Measurements from ENCODE around the gene CDK14. TPM values are rescaled to one million over a fixed set of nuclear protein-coding genes. Genes with fewer than 3 reads are reported as not detected.

The CDK14 gene
- total RNA-seq, 2 experiments from 2014 or later: 0.05 to 0.27 TPM

DNA sequence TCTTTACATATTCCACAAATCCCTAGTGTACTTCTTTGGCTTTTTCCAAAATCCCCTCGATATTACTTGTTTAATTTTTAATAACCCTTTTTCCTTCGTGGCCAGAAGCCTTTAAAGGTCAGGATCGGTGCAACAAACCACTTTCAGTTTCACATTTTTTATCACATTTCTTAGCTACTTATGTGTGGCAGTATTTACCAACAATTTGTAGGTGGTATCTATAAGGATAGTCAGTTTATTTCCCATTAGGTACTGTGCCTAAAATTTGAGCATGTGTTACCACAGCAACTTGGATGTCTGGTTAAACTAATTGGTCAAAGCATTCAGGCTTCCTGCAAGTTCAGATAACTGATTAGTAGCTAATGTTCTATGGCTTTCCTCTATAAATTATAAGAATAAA lies 104.9 kb downstream of the CDK14 start:
- ChIA-PET CTCF (interaction anchor here (1.4 kb wide), 1 partner anchor 8 kb away, joined by 3 read pairs; no protein-coding TSS in a partner anchor), POLR2A (no interaction called here)
- Mint-ChIP-seq H3K9me3 (no peaks in the 10 kb centered on the region), H3K4me1 (ENCODE audit: low read depth) (peaks cover 2% of the 10 kb centered on the region), H3K27me3 (peaks cover 5% of the 10 kb centered on the region), H3K4me3 (no peak overlapping the region), H3K36me3 (ENCODE audit: low read depth) (no peaks in the 10 kb centered on the region), H3K27ac (no peak overlapping the region)
- intact Hi-C loops (cut with micrococcal nuclease): no loop called here
- DNase-seq: no peak
- no peak for ATAC-seq
- TF ChIP-seq, protein P1, sequence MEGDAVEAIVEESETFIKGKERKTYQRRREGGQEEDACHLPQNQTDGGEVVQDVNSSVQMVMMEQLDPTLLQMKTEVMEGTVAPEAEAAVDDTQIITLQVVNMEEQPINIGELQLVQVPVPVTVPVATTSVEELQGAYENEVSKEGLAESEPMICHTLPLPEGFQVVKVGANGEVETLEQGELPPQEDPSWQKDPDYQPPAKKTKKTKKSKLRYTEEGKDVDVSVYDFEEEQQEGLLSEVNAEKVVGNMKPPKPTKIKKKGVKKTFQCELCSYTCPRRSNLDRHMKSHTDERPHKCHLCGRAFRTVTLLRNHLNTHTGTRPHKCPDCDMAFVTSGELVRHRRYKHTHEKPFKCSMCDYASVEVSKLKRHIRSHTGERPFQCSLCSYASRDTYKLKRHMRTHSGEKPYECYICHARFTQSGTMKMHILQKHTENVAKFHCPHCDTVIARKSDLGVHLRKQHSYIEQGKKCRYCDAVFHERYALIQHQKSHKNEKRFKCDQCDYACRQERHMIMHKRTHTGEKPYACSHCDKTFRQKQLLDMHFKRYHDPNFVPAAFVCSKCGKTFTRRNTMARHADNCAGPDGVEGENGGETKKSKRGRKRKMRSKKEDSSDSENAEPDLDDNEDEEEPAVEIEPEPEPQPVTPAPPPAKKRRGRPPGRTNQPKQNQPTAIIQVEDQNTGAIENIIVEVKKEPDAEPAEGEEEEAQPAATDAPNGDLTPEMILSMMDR (IDR thresholded peaks at IDR 0.05): no peak

DNA sequence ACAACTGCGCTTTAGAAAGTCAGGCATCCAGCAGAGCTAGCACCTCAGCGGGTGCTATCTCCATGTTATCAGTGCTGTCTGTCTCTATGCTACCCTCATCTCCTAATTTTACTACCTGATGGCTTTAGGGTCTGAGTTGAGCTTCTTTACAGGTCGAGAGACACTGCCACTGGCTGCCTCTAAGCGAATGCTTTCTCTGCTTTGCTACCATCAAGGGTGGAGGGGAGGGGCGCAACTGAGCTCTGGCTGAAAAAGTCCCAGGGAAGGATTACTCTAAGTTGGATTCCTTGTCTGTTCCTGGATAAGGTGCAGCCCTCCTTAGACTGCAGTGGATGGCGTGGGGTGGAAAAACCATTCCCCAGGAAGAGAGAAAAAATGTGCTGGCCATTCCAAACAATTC lies 105.7 kb downstream of the CDK14 start:
- H3K4me1 Mint-ChIP-seq (ENCODE audit: low read depth): peaks cover 2% of the 10 kb centered on the region
- TF ChIP-seq, protein P1 (IDR thresholded peaks at IDR 0.05): no peak
- no peak for DNase-seq
- intact Hi-C loops (cut with micrococcal nuclease): no loop called here
- no peak overlapping the region for H3K4me3 Mint-ChIP-seq
- peaks cover 5% of the 10 kb centered on the region for H3K27me3 Mint-ChIP-seq
- no peaks in the 10 kb centered on the region for H3K36me3 Mint-ChIP-seq (ENCODE audit: low read depth)
- no peak overlapping the region for H3K27ac Mint-ChIP-seq
- CTCF ChIA-PET: interaction anchor here (1.4 kb wide), 1 partner anchor 9 kb away, joined by 3 read pairs; no protein-coding TSS in a partner anchor
- POLR2A ChIA-PET: no interaction called here
- H3K9me3 Mint-ChIP-seq: no peaks in the 10 kb centered on the region
- no peak for ATAC-seq

DNA sequence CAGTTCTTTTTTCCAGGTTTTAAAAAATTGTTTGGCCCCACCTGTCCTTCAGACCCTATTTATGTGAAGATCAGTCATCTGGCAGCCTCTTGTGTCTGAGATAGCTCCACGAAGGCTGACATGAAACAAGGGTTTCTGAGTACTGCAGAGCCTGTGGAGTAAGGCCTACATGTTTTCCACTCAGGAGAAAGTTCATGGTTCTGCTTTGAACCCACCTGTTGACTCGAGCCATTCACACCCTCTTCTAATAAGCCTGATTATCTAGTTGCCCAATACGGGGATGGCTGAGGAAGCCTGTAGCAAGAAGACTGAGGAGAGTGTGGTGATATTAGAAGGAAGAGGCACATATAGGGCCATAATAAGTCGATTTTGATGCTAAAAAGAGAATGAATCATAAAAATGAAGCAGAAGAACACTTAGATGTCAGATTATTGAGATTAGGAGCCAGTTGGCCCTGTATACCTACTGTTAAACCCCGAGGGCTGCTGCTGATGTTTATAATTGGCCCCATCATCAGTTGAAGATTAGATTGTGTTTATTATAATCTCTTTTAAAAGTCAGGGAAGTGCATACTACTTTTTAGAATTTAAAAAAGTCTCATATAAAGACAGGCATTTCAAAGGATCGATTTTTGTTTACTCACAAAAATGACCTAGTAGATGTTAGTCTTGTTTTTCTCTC lies 109.4 kb downstream of the CDK14 start:
- peaks cover 2% of the 10 kb centered on the region for H3K4me1 Mint-ChIP-seq (ENCODE audit: low read depth)
- intact Hi-C loops (cut with micrococcal nuclease): no loop called here
- H3K9me3 Mint-ChIP-seq: no peaks in the 10 kb centered on the region
- peaks cover 5% of the 10 kb centered on the region for H3K27me3 Mint-ChIP-seq
- TF ChIP-seq, protein P1 (IDR thresholded peaks at IDR 0.05): no peak
- ChIA-PET CTCF (interaction anchor here (1.1 kb wide), 1 partner anchor 250 kb away, joined by 3 read pairs; no protein-coding TSS in a partner anchor), POLR2A (no interaction called here)
- DNase-seq (no peak), ATAC-seq (no peak)
- H3K36me3 Mint-ChIP-seq (ENCODE audit: low read depth): no peaks in the 10 kb centered on the region
- H3K27ac Mint-ChIP-seq: no peak overlapping the region
- no peak overlapping the region for H3K4me3 Mint-ChIP-seq

DNA sequence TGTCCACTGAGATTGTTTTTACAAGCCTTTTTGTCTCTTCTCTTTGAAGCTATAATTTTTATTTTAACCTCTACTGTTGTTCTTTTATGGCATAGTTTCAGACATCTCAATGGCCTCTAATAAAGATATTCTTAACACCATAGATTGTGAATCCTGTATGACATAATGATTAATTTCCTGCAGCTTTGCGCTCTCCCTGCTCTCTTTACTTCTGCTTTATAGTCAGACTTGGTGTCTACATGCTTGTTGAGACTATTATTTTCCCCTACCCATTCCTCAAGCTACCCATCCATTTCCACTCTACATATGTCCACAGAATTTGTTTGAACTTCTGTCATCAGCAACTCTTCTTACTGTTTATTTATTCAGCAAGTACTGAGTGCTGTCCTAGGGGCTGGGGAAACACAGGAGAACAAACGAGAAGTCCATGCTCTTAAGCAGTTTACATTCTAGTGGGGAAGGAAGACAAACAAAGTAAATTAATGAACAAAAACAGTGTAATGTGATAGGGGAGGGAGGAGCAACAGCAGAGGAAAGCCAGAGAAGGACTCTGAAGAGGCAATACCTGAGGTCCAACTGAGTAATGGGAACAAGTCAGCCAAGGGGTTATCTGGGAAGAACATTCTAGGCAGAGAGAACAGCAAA lies 110.1 kb downstream of the CDK14 start:
- Mint-ChIP-seq H3K4me3 (no peak overlapping the region), H3K27ac (no peak overlapping the region), H3K36me3 (ENCODE audit: low read depth) (no peaks in the 10 kb centered on the region), H3K4me1 (ENCODE audit: low read depth) (no peaks in the 10 kb centered on the region), H3K27me3 (peaks cover 5% of the 10 kb centered on the region), H3K9me3 (no peaks in the 10 kb centered on the region)
- POLR2A ChIA-PET: no interaction called here
- ATAC-seq: no peak
- TF ChIP-seq, protein P1 (IDR thresholded peaks at IDR 0.05): no peak
- CTCF ChIA-PET: interaction anchor here (1.1 kb wide), 1 partner anchor 251 kb away, joined by 3 read pairs; no protein-coding TSS in a partner anchor
- intact Hi-C loops (cut with micrococcal nuclease): no loop called here
- no peak for DNase-seq

DNA sequence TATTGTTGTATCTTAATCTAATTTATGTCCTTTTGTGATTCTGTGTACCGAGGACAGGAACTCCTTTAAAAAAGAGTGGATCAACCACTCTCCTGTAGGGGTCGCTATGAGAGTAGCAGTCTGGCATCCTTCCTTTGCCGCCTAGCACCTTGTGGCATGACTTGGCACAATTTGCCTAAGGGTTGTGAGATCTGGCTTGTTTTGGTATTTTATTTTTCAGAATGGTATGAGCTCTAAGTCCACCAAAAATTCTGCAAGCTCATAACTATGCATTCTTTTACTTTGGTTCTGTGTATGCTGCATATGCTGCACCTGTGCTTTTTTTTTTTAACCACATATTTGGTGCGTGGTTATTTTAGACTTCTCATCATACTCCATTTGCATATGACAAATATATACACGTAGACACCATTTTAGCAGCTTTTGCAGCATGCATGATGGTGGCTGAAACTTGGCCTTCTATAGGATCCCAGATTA lies 112.8 kb downstream of the CDK14 start:
- H3K27ac Mint-ChIP-seq: no peak overlapping the region
- ChIA-PET CTCF (interaction anchor here (1.5 kb wide), 1 partner anchor 326 kb away, joined by 3 read pairs; no protein-coding TSS in a partner anchor), POLR2A (no interaction called here)
- ATAC-seq (no peak), DNase-seq (peak; percentile 18)
- intact Hi-C loops (cut with micrococcal nuclease): no loop called here
- H3K27me3 Mint-ChIP-seq: peaks cover 3% of the 10 kb centered on the region
- no peaks in the 10 kb centered on the region for H3K9me3 Mint-ChIP-seq
- TF ChIP-seq, protein P1 (IDR thresholded peaks at IDR 0.05): peak; percentile 45
- no peaks in the 10 kb centered on the region for H3K4me1 Mint-ChIP-seq (ENCODE audit: low read depth)
- no peaks in the 10 kb centered on the region for H3K36me3 Mint-ChIP-seq (ENCODE audit: low read depth)
- H3K4me3 Mint-ChIP-seq: no peak overlapping the region
